ENCODE results near the gene SHISAL2A.

DNA sequence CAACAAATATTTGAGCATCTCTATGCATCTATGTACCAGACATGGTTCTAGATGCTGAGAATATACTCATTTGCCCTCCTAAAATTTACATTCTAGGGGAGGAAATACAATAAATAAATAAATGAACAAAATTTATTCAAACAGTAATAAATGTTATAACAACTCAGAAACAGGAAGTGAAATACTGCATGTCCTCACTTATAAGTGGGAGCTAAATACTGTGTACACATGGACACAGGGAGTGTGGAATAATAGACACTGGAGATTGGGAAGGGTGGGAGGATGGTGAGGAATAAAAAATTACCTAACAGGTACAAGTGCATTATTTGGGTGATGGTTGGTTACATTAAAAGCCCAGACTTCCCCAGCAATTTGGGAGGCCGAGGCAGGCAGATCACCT lies 60.9 kb downstream of the SHISAL2A start:
- TF ChIP-seq CREB1 (IDR thresholded peaks at IDR 0.05; ENCODE audit: low read depth) = no peak
- TF ChIP-seq YY1 (IDR thresholded peaks at IDR 0.05; ENCODE audit: low read depth) = no peak
- TF ChIP-seq FOXM1 (IDR thresholded peaks at IDR 0.05; ENCODE audit: borderline replicate concordance, low read depth) = no peak
- no peak for TF ChIP-seq RAD21 (IDR thresholded peaks at IDR 0.05; ENCODE audit: low read depth)
- no peak for TF ChIP-seq TAF1 (IDR thresholded peaks at IDR 0.05; ENCODE audit: low read depth)
- TF ChIP-seq TCF12 (IDR thresholded peaks at IDR 0.05; ENCODE audit: low read depth) = no peak
- TF ChIP-seq, protein P1, sequence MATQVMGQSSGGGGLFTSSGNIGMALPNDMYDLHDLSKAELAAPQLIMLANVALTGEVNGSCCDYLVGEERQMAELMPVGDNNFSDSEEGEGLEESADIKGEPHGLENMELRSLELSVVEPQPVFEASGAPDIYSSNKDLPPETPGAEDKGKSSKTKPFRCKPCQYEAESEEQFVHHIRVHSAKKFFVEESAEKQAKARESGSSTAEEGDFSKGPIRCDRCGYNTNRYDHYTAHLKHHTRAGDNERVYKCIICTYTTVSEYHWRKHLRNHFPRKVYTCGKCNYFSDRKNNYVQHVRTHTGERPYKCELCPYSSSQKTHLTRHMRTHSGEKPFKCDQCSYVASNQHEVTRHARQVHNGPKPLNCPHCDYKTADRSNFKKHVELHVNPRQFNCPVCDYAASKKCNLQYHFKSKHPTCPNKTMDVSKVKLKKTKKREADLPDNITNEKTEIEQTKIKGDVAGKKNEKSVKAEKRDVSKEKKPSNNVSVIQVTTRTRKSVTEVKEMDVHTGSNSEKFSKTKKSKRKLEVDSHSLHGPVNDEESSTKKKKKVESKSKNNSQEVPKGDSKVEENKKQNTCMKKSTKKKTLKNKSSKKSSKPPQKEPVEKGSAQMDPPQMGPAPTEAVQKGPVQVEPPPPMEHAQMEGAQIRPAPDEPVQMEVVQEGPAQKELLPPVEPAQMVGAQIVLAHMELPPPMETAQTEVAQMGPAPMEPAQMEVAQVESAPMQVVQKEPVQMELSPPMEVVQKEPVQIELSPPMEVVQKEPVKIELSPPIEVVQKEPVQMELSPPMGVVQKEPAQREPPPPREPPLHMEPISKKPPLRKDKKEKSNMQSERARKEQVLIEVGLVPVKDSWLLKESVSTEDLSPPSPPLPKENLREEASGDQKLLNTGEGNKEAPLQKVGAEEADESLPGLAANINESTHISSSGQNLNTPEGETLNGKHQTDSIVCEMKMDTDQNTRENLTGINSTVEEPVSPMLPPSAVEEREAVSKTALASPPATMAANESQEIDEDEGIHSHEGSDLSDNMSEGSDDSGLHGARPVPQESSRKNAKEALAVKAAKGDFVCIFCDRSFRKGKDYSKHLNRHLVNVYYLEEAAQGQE (IDR thresholded peaks at IDR 0.05; ENCODE audit: low read depth) = no peak
- TF ChIP-seq ZBTB7A (IDR thresholded peaks at IDR 0.05; ENCODE audit: low read depth) = no peak
- TF ChIP-seq, protein P2, sequence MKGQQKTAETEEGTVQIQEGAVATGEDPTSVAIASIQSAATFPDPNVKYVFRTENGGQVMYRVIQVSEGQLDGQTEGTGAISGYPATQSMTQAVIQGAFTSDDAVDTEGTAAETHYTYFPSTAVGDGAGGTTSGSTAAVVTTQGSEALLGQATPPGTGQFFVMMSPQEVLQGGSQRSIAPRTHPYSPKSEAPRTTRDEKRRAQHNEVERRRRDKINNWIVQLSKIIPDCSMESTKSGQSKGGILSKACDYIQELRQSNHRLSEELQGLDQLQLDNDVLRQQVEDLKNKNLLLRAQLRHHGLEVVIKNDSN (IDR thresholded peaks at IDR 0.05) = no peak
- no peak for TF ChIP-seq CEBPB (IDR thresholded peaks at IDR 0.05)
- TF ChIP-seq EP300 (IDR thresholded peaks at IDR 0.05; ENCODE audit: borderline replicate concordance) = no peak
